ENCODE measurements around the gene HDAC9. TPM values are rescaled to one million over a fixed set of nuclear protein-coding genes. Genes with fewer than 3 reads are reported as not detected.

The HDAC9 gene
- total RNA-seq, 1 experiment from 2014 or later = 7.7 TPM

GRCh38 chr7:18530224-18531179, 35.0 kb downstream of the HDAC9 start:
- peaks cover 8 to 9% of the 10 kb centered on the region in 2 experiments for H3K4me1 Mint-ChIP-seq
- no peak overlapping the region for H3K4me2 ChIP-seq (ENCODE audit: insufficient read depth, insufficient read length, low read length)
- H3K9me3 Mint-ChIP-seq = no peaks in the 10 kb centered on the region
- H3K4me1 ChIP-seq (ENCODE audit: insufficient read depth, low read length) = peaks cover 2% of the 10 kb centered on the region; the same call in 1 of the 2 replicates
- no peaks in the 10 kb centered on the region for H3K9me3 ChIP-seq (ENCODE audit: control insufficient read depth, low read depth, low read length)
- H3K9ac ChIP-seq (ENCODE audit: extremely low read depth, insufficient read length, low read length) = no peak overlapping the region
- no peak overlapping the region for H2AK5ac ChIP-seq (ENCODE audit: insufficient read length, low read length)
- no peak overlapping the region for H3K4me3 Mint-ChIP-seq
- WGBS (ENCODE audit: extremely low coverage, insufficient read length, low lambda C conversion rate) = no CpG with 5 or more reads among the region's 5 CpGs
- no peak overlapping the region for H2BK12ac ChIP-seq (ENCODE audit: insufficient read length, low read depth, low read length)
- H3K79me2 ChIP-seq (ENCODE audit: insufficient read depth, low read length) = no peaks in the 10 kb centered on the region
- no peak overlapping the region for H4K91ac ChIP-seq (ENCODE audit: insufficient read length, low read depth, low read length)
- H3K79me1 ChIP-seq (ENCODE audit: insufficient read depth, low read depth, low read length, poor library complexity, severe bottlenecking) = no peaks in the 10 kb centered on the region
- H3K27ac ChIP-seq (ENCODE audit: insufficient read length, low read depth, low read length) = no peak overlapping the region
- H4K8ac ChIP-seq (replicated peaks; ENCODE audit: insufficient read length, low read depth, low read length) = no peak overlapping the region
- H3T11ph ChIP-seq (ENCODE audit: low read length) = no peak overlapping the region
- H3K14ac ChIP-seq (ENCODE audit: insufficient read depth, low read length) = no peak overlapping the region
- DNase-seq = no peak
- no peak overlapping the region for H3K18ac ChIP-seq (ENCODE audit: insufficient read length, low read depth, low read length)
- no peaks in the 10 kb centered on the region for H3K27me3 ChIP-seq (ENCODE audit: insufficient read depth, low read length)
- no peak overlapping the region for H2AFZ ChIP-seq (ENCODE audit: low read length)
- H2BK120ac ChIP-seq (ENCODE audit: low read depth, low read length, poor library complexity, severe bottlenecking) = no peak overlapping the region
- no peak overlapping the region for H2BK5ac ChIP-seq (ENCODE audit: insufficient read length, low read length)
- H3K56ac ChIP-seq (ENCODE audit: insufficient read length, low read depth, low read length) = no peak overlapping the region
- TF ChIP-seq, protein P1, sequence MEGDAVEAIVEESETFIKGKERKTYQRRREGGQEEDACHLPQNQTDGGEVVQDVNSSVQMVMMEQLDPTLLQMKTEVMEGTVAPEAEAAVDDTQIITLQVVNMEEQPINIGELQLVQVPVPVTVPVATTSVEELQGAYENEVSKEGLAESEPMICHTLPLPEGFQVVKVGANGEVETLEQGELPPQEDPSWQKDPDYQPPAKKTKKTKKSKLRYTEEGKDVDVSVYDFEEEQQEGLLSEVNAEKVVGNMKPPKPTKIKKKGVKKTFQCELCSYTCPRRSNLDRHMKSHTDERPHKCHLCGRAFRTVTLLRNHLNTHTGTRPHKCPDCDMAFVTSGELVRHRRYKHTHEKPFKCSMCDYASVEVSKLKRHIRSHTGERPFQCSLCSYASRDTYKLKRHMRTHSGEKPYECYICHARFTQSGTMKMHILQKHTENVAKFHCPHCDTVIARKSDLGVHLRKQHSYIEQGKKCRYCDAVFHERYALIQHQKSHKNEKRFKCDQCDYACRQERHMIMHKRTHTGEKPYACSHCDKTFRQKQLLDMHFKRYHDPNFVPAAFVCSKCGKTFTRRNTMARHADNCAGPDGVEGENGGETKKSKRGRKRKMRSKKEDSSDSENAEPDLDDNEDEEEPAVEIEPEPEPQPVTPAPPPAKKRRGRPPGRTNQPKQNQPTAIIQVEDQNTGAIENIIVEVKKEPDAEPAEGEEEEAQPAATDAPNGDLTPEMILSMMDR (conservative IDR thresholded peaks at IDR 0.05) = no peak
- H3K4ac ChIP-seq (ENCODE audit: low read depth, low read length) = no peak overlapping the region
- no peak overlapping the region for H3K23ac ChIP-seq (ENCODE audit: insufficient read length, low read depth, low read length)
- no peaks in the 10 kb centered on the region for H4K20me1 ChIP-seq (ENCODE audit: control insufficient read depth, insufficient read depth, insufficient read length)
- no peak overlapping the region for H4K5ac ChIP-seq (ENCODE audit: insufficient read length, low read depth, low read length)
- H2BK20ac ChIP-seq (ENCODE audit: low read depth, low read length, poor library complexity, severe bottlenecking) = no peak overlapping the region
- H3K23me2 ChIP-seq (ENCODE audit: insufficient read length, low read depth, low read length, poor library complexity, severe bottlenecking) = no peaks in the 10 kb centered on the region
- H3K27me3 Mint-ChIP-seq (ENCODE audit: low read depth) = no peaks in the 10 kb centered on the region
- no peaks in the 10 kb centered on the region for H3K36me3 Mint-ChIP-seq (ENCODE audit: insufficient read depth in 1 of 3, low read depth in 3 of 3)
- no peak overlapping the region for H2BK15ac ChIP-seq (ENCODE audit: low read depth, low read length)
- no peak overlapping the region; a peak in 1 of 7 replicates for H3K27ac Mint-ChIP-seq

Data from H9 (cell line).